Mucosa of rectum (tissue), 2 donors: Measurements from ENCODE around the gene RUNX2.

Experiments used
- H3K27ac ChIP-seq, 2 donors: one replicate each; pipeline ENCODE4 v1.7.0; 2013; ENCODE audit warnings: inconsistent platforms in 2 of 2, low read depth in 2 of 2, low read length in 2 of 2
- H3K27me3 ChIP-seq, 2 donors: one replicate each; pipeline ENCODE4 v1.7.0; 2013; ENCODE audit warnings: low read length in 2 of 2; ENCODE audit not compliant: control insufficient read depth in 2 of 2, insufficient read depth in 2 of 2
- H3K36me3 ChIP-seq, 2 donors: one replicate each; pipeline ENCODE4 v1.7.0; 2013; ENCODE audit warnings: low read length in 2 of 2; ENCODE audit not compliant: control insufficient read depth in 2 of 2, insufficient read depth in 2 of 2
- H3K4me1 ChIP-seq, 2 donors: one replicate each; pipeline ENCODE4 v1.7.0; 2013; ENCODE audit warnings: low read length in 2 of 2, mild to moderate bottlenecking in 1 of 2; ENCODE audit not compliant: control insufficient read depth in 2 of 2, insufficient read depth in 2 of 2
- H3K4me3 ChIP-seq, 2 donors: one replicate each; pipeline ENCODE4 v1.7.0; 2013; ENCODE audit warnings: low read length in 2 of 2
- H3K9ac ChIP-seq, 2 donors: one replicate each; pipeline ENCODE4 v1.7.0; 2013; ENCODE audit warnings: low read length in 2 of 2, low read depth in 1 of 2, mild to moderate bottlenecking in 1 of 2
- H3K9me3 ChIP-seq, 2 donors: one replicate each; pipeline ENCODE4 v1.7.0; 2013; ENCODE audit warnings: low read length in 2 of 2; ENCODE audit not compliant: control insufficient read depth in 2 of 2
- donor health status: healthy.
- donor health status: Normal muscosa, but diverticular disease.

Gene RUNX2

GRCh38 chr6:45618259-45618658, 290.1 kb downstream of the RUNX2 start:
- Histone ChIP-seq H3K27ac (no peak overlapping the region), H3K9ac (no peak overlapping the region), H3K4me1 (peaks cover 0 to 2% of the 10 kb centered on the region in 2 donors), H3K9me3 (no peaks in the 10 kb centered on the region), H3K4me3 (no peak overlapping the region), H3K27me3 (no peaks in the 10 kb centered on the region), H3K36me3 (no peaks in the 10 kb centered on the region)

GRCh38 chr6:45619211-45619760, 291.2 kb downstream of the RUNX2 start:
- Histone ChIP-seq H3K4me3 (no peak overlapping the region), H3K36me3 (no peaks in the 10 kb centered on the region), H3K27ac (no peak overlapping the region), H3K9me3 (no peaks in the 10 kb centered on the region), H3K27me3 (no peaks in the 10 kb centered on the region), H3K4me1 (peaks cover 0 to 2% of the 10 kb centered on the region in 2 donors), H3K9ac (no peak overlapping the region)

- Histone ChIP-seq H3K27me3 (no peaks in the 10 kb centered on the region), H3K4me3 (no peak overlapping the region), H3K9me3 (no peaks in the 10 kb centered on the region), H3K9ac (no peak overlapping the region), H3K27ac (no peak overlapping the region), H3K4me1 (peaks cover 0 to 2% of the 10 kb centered on the region in 2 donors), H3K36me3 (no peaks in the 10 kb centered on the region)
Observed at GRCh38 chr6:45619994-45620471, 291.9 kb downstream of the RUNX2 start.

- H3K9ac ChIP-seq: no peak overlapping the region
- peaks cover 0 to 2% of the 10 kb centered on the region in 2 donors for H3K4me1 ChIP-seq
- H3K4me3 ChIP-seq: no peak overlapping the region
- no peaks in the 10 kb centered on the region for H3K36me3 ChIP-seq
- no peaks in the 10 kb centered on the region for H3K9me3 ChIP-seq
- H3K27ac ChIP-seq: no peak overlapping the region
- no peaks in the 10 kb centered on the region for H3K27me3 ChIP-seq
Observed at GRCh38 chr6:45624228-45624627, 296.1 kb downstream of the RUNX2 start.

GRCh38 chr6:45625191-45625664, 297.1 kb downstream of the RUNX2 start:
- Histone ChIP-seq H3K36me3 (no peaks in the 10 kb centered on the region), H3K27me3 (no peaks in the 10 kb centered on the region), H3K27ac (no peak overlapping the region), H3K4me1 (peaks cover 0 to 1% of the 10 kb centered on the region in 2 donors), H3K4me3 (no peak overlapping the region), H3K9me3 (no peaks in the 10 kb centered on the region), H3K9ac (no peak overlapping the region)

- H3K27me3 ChIP-seq: no peaks in the 10 kb centered on the region
- no peak overlapping the region for H3K4me3 ChIP-seq
- no peaks in the 10 kb centered on the region for H3K9me3 ChIP-seq
- H3K36me3 ChIP-seq: no peaks in the 10 kb centered on the region
- H3K4me1 ChIP-seq: no peaks in the 10 kb centered on the region
- no peak overlapping the region for H3K9ac ChIP-seq
- no peak overlapping the region for H3K27ac ChIP-seq
Observed at GRCh38 chr6:45626087-45626891, 298.2 kb downstream of the RUNX2 start.

- Histone ChIP-seq H3K27ac (peak overlapping the region; percentile 1 to 6), H3K27me3 (no peaks in the 10 kb centered on the region), H3K4me1 (no peaks in the 10 kb centered on the region)
Observed at GRCh38 chr6:45630314-45630713, 302.2 kb downstream of the RUNX2 start.

GRCh38 chr6:45630801-45631200, 302.7 kb downstream of the RUNX2 start:
- no peak overlapping the region for H3K4me3 ChIP-seq
- no peaks in the 10 kb centered on the region for H3K27me3 ChIP-seq
- no peak overlapping the region for H3K9ac ChIP-seq
- H3K4me1 ChIP-seq: no peaks in the 10 kb centered on the region
- no peaks in the 10 kb centered on the region for H3K9me3 ChIP-seq
- peak overlapping the region; percentile 6 to 21 for H3K27ac ChIP-seq
- no peaks in the 10 kb centered on the region for H3K36me3 ChIP-seq

More at GRCh38 chr6:45630314-45630713, 302.2 kb downstream of the RUNX2 start:
- Histone ChIP-seq H3K4me3 (no peak overlapping the region), H3K9me3 (no peaks in the 10 kb centered on the region), H3K36me3 (no peaks in the 10 kb centered on the region), H3K9ac (no peak overlapping the region)

- no peaks in the 10 kb centered on the region for H3K36me3 ChIP-seq
- no peaks in the 10 kb centered on the region for H3K4me1 ChIP-seq
- H3K4me3 ChIP-seq: no peak overlapping the region
- no peak overlapping the region for H3K9ac ChIP-seq
- peak overlapping the region; percentile 3 to 21 for H3K27ac ChIP-seq
- no peaks in the 10 kb centered on the region for H3K27me3 ChIP-seq
- no peaks in the 10 kb centered on the region for H3K9me3 ChIP-seq
Observed at GRCh38 chr6:45631396-45631795, 303.3 kb downstream of the RUNX2 start.

GRCh38 chr6:45633272-45633908, 305.3 kb downstream of the RUNX2 start:
- Histone ChIP-seq H3K9ac (no peak overlapping the region), H3K9me3 (no peaks in the 10 kb centered on the region), H3K4me1 (no peaks in the 10 kb centered on the region), H3K27ac (no peak overlapping the region), H3K27me3 (no peaks in the 10 kb centered on the region), H3K4me3 (no peak overlapping the region), H3K36me3 (no peaks in the 10 kb centered on the region)
